ENCODE measurements around the gene IL1F10.

- TF ChIP-seq CTCF (IDR thresholded peaks at IDR 0.05) (no peak), POLR2A (IDR thresholded peaks at IDR 0.05) (no peak)
Measured at GRCh38 chr2:113075600-113075999, 7.8 kb downstream of the IL1F10 start.

Measured in ovary (tissue), 3 donors.